Testis (tissue), 2 donors: Measurements from ENCODE around the gene SLC39A7.
A peak's percentile ranks its signal among the peaks of the same experiment; 100 is the strongest.

Experiments
- POLR2A ChIP-seq: fragments of 450-650 bp; IDR thresholded peaks from one replicate; pipeline ENCODE4 v1.6.1; 2017; ENCODE audit warnings: antibody characterized with exemption, mild to moderate bottlenecking, moderate library complexity
- TF ChIP-seq, protein P1 (sequence below), 3 experiments: fragments of 450-650 bp in 2 of 3; fragments of 200-600 bp in 1 of 3; sonication (generic) in 1 of 3; IDR thresholded peaks; one replicate each; pipeline ENCODE4 v1.5.1; 2016 to 2019; ENCODE audit warnings: antibody characterized with exemption in 3 of 3, mild to moderate bottlenecking in 2 of 3, moderate library complexity in 1 of 3

DNA sequence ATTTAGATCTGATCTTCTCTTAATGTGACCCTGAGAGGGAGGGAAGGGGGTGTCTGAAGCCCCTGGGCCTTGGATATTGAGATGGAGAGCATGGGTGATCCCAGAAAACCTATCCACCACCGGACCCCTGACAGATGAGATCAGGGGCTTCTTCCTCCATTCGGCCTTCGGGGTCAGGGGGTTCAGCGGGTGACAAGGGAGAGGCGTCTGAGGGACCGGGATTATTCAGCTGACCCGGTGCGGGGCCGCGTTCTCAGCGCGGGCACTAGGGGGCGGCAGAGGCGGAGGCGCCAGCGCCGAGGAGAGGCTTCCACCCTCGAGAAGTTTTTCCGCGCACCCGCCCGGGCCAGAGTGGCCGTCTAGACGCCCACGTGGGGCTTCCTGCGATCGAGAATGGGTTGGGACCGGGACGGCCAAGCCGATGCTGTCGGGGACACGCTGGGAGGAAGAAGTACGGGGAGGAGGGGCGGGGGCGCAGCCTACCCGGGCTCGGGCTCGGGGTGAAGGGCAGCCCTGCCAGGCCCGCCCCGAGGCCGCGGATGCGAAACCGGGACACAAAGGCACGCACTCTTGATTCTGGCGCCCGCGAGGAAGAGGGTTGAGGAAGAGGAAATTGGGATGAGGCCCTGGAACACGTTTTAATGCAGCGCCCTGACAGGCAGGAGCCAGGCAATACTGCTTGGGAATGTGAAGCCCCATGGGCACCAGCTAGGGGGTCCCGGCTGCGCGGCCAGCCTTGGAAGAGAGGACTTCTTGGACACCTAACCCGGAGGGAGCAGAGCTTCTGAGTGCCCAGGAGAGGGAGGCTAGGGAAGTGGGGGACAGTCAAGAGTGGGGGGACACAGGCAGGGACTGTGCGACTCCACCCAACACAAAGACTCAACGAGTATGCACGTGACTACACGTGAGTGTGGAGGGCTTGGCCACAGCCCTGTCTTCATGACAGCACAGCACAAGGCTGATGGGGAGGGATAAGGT, 39.0 kb upstream of the SLC39A7 start:
- TF ChIP-seq, protein P1, sequence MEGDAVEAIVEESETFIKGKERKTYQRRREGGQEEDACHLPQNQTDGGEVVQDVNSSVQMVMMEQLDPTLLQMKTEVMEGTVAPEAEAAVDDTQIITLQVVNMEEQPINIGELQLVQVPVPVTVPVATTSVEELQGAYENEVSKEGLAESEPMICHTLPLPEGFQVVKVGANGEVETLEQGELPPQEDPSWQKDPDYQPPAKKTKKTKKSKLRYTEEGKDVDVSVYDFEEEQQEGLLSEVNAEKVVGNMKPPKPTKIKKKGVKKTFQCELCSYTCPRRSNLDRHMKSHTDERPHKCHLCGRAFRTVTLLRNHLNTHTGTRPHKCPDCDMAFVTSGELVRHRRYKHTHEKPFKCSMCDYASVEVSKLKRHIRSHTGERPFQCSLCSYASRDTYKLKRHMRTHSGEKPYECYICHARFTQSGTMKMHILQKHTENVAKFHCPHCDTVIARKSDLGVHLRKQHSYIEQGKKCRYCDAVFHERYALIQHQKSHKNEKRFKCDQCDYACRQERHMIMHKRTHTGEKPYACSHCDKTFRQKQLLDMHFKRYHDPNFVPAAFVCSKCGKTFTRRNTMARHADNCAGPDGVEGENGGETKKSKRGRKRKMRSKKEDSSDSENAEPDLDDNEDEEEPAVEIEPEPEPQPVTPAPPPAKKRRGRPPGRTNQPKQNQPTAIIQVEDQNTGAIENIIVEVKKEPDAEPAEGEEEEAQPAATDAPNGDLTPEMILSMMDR (IDR thresholded peaks at IDR 0.05), result peak; percentile 87 to 90 (median 89)
- no peak for TF ChIP-seq POLR2A
